Endothelial cell of umbilical vein (primary cell): ENCODE results near the gene PRDM11. TPM values are rescaled to one million over a fixed set of nuclear protein-coding genes. Genes with fewer than 3 reads are reported as not detected.

Experiments
- BruUV-seq: library from RNA; stranded (reverse); fragments of 400-500 nt; replicated peaks from 2 replicates; lab custom pipeline; 2021; lab: Mats Ljungman, UMichigan
- CTCF ChIA-PET: fragments of 300-600, 350-600 bp; sonication (Branson Sonifier 250); formaldehyde crosslinking; loops from one replicate; lab custom pipeline; 2021; ENCODE audit warnings: antibody characterized with exemption, inconsistent platforms; lab: Charles Lee
- POLR2A ChIA-PET: fragments of 300-600, 350-600 bp; sonication (Branson Sonifier 250); formaldehyde crosslinking; loops from one replicate; lab custom pipeline; 2021; ENCODE audit warnings: antibody characterized with exemption, inconsistent platforms; lab: Charles Lee
- DNase-seq: peaks from one replicate; pipeline ENCODE4 v3.0.0-alpha.2; 2011; ENCODE audit warnings: low read depth, low spot score
- FAIRE-seq: peaks from 2 replicates; lab custom pipeline; 2011; peaks lifted over from hg19 to GRCh38; lab: Jason Lieb, UNC
- H2AFZ ChIP-seq: 2 replicates; pipeline ENCODE4 v1.6.0; 2012; ENCODE audit warnings: low read depth, low read length, control low read depth, inconsistent platforms
- H3K27ac ChIP-seq: 2 replicates; pipeline ENCODE4 v1.5.1; 2011; ENCODE audit warnings: low read depth, mild to moderate bottlenecking, control low read depth, low read length, moderate library complexity; ENCODE audit not compliant: insufficient read depth
- H3K27me3 ChIP-seq, 2 experiments: 2 replicates each; pipeline versions ENCODE4 v1.6.0 to v1.6.1; 2011; ENCODE audit warnings: low read length in 2 of 2, mixed read lengths in 1 of 2; ENCODE audit not compliant: control insufficient read depth in 2 of 2, insufficient read depth in 2 of 2
- H3K36me3 ChIP-seq, 2 experiments: 2 replicates in 1 of 2; 3 replicates in 1 of 2; pipeline ENCODE4 v1.5.1; 2011; ENCODE audit warnings: low read length in 2 of 2, mild to moderate bottlenecking in 1 of 2, moderate library complexity in 1 of 2; ENCODE audit not compliant: control insufficient read depth in 2 of 2, insufficient read depth in 2 of 2; ENCODE audit errors: extremely low read depth in 1 of 2
- H3K4me1 ChIP-seq: 3 replicates; pipeline ENCODE4 v1.5.1; 2011; ENCODE audit warnings: mild to moderate bottlenecking, low read length; ENCODE audit not compliant: control insufficient read depth, insufficient read depth; ENCODE audit errors: extremely low read depth
- H3K4me2 ChIP-seq: 2 replicates; pipeline ENCODE4 v1.6.1; 2011; ENCODE audit warnings: low read length, control low read depth, mixed read lengths; ENCODE audit not compliant: insufficient read depth
- H3K4me3 ChIP-seq, 3 experiments: fragments of 200-600 bp in 1 of 3; sonication (generic), shearing (Covaris generic) in 1 of 3; replicated peaks in 1 of 3; 2 replicates each; pipeline ENCODE4 v1.5.1; 2011 to 2016; ENCODE audit warnings: control low read depth in 3 of 3, low read length in 3 of 3, mild to moderate bottlenecking in 2 of 3, inconsistent platforms in 1 of 3, low read depth in 1 of 3, moderate library complexity in 1 of 3; ENCODE audit not compliant: insufficient read depth in 1 of 3
- H3K79me2 ChIP-seq: 2 replicates; pipeline ENCODE4 v1.6.0; 2012; ENCODE audit warnings: low read length, inconsistent platforms; ENCODE audit not compliant: control insufficient read depth, insufficient read depth
- H3K9ac ChIP-seq: replicated peaks from 2 replicates; pipeline ENCODE3; 2011; ENCODE audit warnings: low read length, control low read depth; ENCODE audit not compliant: insufficient read depth; ENCODE audit errors: extremely low read depth
- H3K9me1 ChIP-seq: replicated peaks from 3 replicates; pipeline ENCODE4 v1.6.0; 2011; ENCODE audit warnings: mild to moderate bottlenecking, low read length; ENCODE audit not compliant: control insufficient read depth, insufficient read depth; ENCODE audit errors: extremely low read depth
- H3K9me3 ChIP-seq: replicated peaks from 2 replicates; pipeline ENCODE4 v1.5.1; 2012; ENCODE audit warnings: low read length, inconsistent platforms; ENCODE audit not compliant: control insufficient read depth, insufficient read depth
- H4K20me1 ChIP-seq: replicated peaks from 2 replicates; pipeline ENCODE3; 2011; ENCODE audit warnings: mild to moderate bottlenecking, low read length; ENCODE audit not compliant: control insufficient read depth, insufficient read depth; ENCODE audit errors: extremely low read depth
- CTCF ChIP-seq, 2 donors: IDR thresholded peaks; 1 replicate in 1 of 2; 2 replicates in 1 of 2; pipeline ENCODE4 v1.5.1; 2011; ENCODE audit warnings: low read length in 2 of 2, mild to moderate bottlenecking in 2 of 2, moderate library complexity in 2 of 2, control low read depth in 1 of 2, inconsistent platforms in 1 of 2, low read depth in 1 of 2; ENCODE audit not compliant: insufficient read depth in 1 of 2; ENCODE audit errors: extremely low read depth in 1 of 2
- EZH2 ChIP-seq: IDR thresholded peaks from 2 replicates; pipeline ENCODE4 v1.6.1; 2012; ENCODE audit warnings: borderline replicate concordance, low read depth, mild to moderate bottlenecking, moderate library complexity, low read length, inconsistent platforms; ENCODE audit not compliant: severe bottlenecking
- FOS ChIP-seq: IDR thresholded peaks from 2 replicates; pipeline ENCODE4 v1.6.1; 2011; ENCODE audit warnings: mild to moderate bottlenecking, low read length, moderate library complexity, borderline replicate concordance; ENCODE audit not compliant: insufficient read depth
- GATA2 ChIP-seq: IDR thresholded peaks from 2 replicates; pipeline ENCODE4 v1.7.0; 2011; ENCODE audit warnings: low read depth, mild to moderate bottlenecking, moderate library complexity, mixed read lengths, low read length; ENCODE audit not compliant: insufficient read length, insufficient read depth
- JUN ChIP-seq: IDR thresholded peaks from 2 replicates; pipeline ENCODE4 v1.6.1; 2011; ENCODE audit warnings: borderline replicate concordance, low read depth; ENCODE audit not compliant: insufficient read length, insufficient read depth
- MAX ChIP-seq: IDR thresholded peaks from 2 replicates; pipeline ENCODE4 v1.6.1; 2011; ENCODE audit not compliant: insufficient read depth, insufficient read length
- MYC ChIP-seq: IDR thresholded peaks from one replicate; pipeline ENCODE4 v1.6.1; 2011; ENCODE audit warnings: mild to moderate bottlenecking, low read depth, low read length
- POLR2A ChIP-seq: IDR thresholded peaks from 2 replicates; pipeline ENCODE4 v1.6.1; 2012; ENCODE audit warnings: low read depth, mild to moderate bottlenecking, control low read depth, low read length
- POLR2AphosphoS5 ChIP-seq: IDR thresholded peaks from 2 replicates; pipeline ENCODE4 v1.6.1; 2012; ENCODE audit warnings: low read depth, mild to moderate bottlenecking, control low read depth, low read length, moderate library complexity; ENCODE audit not compliant: insufficient read depth
- dilution Hi-C: fragments of 300-500 bp; cut with MboI; formaldehyde crosslinking; loops from one replicate; pipeline ENCODE4 v1.15.0; 2019; ENCODE audit warnings: low sequenced_read_pairs; ENCODE audit not compliant: extremely low pct_ligation_motif_present
- intact Hi-C: fragments of 100-400 bp; cut with micrococcal nuclease; formaldehyde crosslinking; loops from one replicate; pipeline ENCODE4 v1.10.0; 2022
- polyA plus RNA-seq, 4 experiments: library from polyadenylated mRNA; depleted of rRNA in 3 of 4; stranded (reverse) in 3 of 4; unstranded in 1 of 4; fragments of >200 nt; gene quantifications; 2 replicates each; pipeline versions ENCODE4 v1.2.1 to v1.2.3, GENCODE V29; 2011 to 2012; ENCODE audit warnings: missing spikeins in 1 of 4
- total RNA-seq: library from RNA; stranded (reverse); gene quantifications from 2 replicates; pipeline ENCODE4 v1.2.3, GENCODE V29; 2021

The PRDM11 gene
- total and polyA plus RNA-seq, 2 donors (not counting 3 experiments of a cell fraction or from before 2014, with no cell fraction given): 6.9 to 14.1 TPM

GRCh38 chr11:45155627-45156180 is 9.3 kb downstream of the PRDM11 start:
- intact Hi-C loops: no loop called here
- Histone ChIP-seq H3K9ac (no peak overlapping the region), H3K36me3 (no peaks in the 10 kb centered on the region), H3K4me1 (no peaks in the 10 kb centered on the region), H3K9me3 (no peaks in the 10 kb centered on the region), H3K4me3 (no peak overlapping the region), H3K9me1 (no peaks in the 10 kb centered on the region), H3K27ac (no peak overlapping the region), H3K4me2 (no peak overlapping the region), H3K27me3 (no peaks in the 10 kb centered on the region), H3K79me2 (no peaks in the 10 kb centered on the region), H2AFZ (no peak overlapping the region), H4K20me1 (no peaks in the 10 kb centered on the region)
- DNase-seq (no peak), FAIRE-seq (no peak)
- BruUV-seq: no TSS peak
- ChIA-PET CTCF (interaction anchor here (1.5 kb wide), 1 partner anchor 97 kb away, joined by 5 read pairs; no protein-coding TSS in a partner anchor), POLR2A (no interaction called here)
- dilution Hi-C loops: no loop called here
- TF ChIP-seq CTCF (IDR thresholded peaks at IDR 0.05; ENCODE audit: extremely low read depth in 1 of 2, insufficient read depth in 1 of 2, low read depth in 1 of 2, low read length in 2 of 2) (no peak), POLR2A (no peak), JUN (no peak), GATA2 (no peak), POLR2AphosphoS5 (no peak), MYC (no peak), FOS (no peak), EZH2 (no peak), MAX (no peak)
